Measurements from ENCODE around the gene NT5E.

NT5E gene

DNA sequence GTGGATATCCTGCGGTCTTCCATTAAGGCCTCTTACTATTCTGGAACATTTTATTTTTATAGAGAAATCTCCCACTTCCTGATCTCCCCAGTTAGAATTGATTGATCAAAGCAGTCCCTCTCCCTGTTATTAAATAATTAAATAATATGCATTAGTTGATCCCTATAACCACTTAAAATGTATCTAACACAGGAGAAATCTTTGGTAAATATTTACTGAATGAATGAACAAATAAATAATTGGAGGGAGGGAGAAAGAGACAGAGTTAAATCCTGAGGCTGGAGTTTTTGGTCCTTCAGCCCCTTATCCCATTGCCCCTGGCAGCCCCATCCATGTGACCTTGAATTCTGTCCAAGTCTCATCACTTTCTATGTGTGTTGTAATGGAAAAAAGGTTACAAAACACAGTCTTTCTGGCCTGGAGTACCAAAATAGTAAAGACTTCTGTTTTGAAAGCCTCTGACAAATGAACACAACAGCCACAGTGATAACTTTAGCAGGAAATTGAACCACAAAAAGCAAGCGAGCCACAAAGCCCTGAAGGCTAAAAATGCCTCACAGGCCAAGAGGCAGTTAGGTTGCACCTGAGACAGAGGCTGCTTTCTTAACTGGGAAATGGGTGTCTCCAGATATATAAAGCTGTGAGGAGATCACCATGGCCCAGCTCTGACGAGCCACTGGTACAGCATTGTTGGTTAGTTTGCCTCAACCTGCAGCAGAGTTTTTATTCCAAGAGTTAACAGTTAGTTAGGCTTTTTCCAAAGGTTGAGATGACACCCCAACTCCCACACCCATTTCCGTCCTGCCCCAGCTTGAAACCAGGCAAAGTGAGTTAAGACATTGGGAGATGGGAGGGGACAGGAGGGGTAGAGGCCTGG lies 11.3 kb downstream of the NT5E start:
- no peak for DNase-seq

- DNase-seq = no peak
Observed at GRCh38 chr6:85461798-85462170, 11.9 kb downstream of the NT5E start.

- DNase-seq = no peak
Observed at GRCh38 chr6:85462673-85463072, 12.8 kb downstream of the NT5E start.

GRCh38 chr6:85463621-85464259 lies 13.9 kb downstream of the NT5E start:
- no peak for DNase-seq

DNA sequence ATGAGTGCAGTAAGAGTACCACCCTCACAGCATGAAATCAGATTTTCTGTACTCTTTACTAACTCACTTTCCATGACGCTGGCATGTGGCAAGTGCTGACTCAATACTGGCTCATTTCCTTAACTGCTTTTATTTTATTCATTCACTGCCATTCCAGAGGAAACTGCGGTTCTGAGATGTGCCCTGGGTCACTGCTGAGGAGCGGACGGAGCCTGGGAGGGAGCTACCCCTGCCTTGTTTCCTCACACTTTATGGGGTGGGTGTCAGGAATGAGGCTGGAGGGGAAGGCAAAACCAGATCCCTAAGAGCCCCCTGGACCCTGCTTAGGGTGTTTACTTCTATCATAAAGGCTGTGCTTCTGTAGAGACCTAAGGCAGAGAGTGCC lies 14.4 kb downstream of the NT5E start:
- no peak for DNase-seq

DNA sequence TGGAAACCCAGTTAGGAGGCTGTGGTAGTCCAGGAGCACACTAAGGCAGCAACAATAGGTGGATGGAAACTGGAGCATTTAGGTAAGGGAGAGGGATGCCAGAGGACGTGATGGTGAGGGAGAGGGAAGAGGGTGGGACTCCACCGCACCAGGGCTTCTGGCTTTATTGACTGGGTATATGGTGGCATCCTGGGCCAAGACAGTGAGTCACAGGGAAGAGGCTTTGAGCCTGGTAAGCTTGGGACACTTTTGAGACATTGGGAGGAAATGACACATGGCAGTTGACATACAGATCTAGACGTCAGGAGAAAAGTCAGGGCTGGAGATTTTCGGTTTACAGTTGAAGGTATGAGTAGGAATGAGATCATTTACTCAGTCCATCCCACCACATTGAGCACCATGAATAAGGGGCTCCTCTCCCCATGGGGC lies 14.9 kb downstream of the NT5E start:
- DNase-seq = no peak

- no peak for DNase-seq
Observed at GRCh38 chr6:85465762-85466161, 15.9 kb downstream of the NT5E start.

- no peak for DNase-seq
Observed at GRCh38 chr6:85468326-85468725, 18.4 kb downstream of the NT5E start.

GRCh38 chr6:85469276-85470022 lies 19.6 kb downstream of the NT5E start:
- DNase-seq = no peak

DNA sequence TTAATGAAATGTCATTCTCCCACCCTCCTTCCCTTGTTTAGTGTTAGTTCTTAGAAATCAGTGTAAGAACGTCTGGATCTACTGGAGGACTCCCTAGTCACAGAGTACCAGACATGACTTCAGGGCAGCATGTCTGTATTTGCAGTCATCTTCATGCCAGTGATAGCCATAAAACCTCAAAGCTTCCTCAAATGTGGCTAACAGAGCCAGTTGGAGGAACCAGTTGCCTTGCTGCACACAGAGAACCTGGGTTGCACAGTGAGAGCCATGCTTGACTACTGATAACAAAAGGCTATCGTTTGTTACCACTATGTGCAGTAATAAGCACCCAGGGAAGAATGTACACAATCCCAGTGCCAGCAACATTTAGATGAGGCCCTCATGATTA lies 20.1 kb downstream of the NT5E start:
- peak; percentile 6 for DNase-seq

- no peak for DNase-seq
Observed at GRCh38 chr6:85472744-85473143, 22.9 kb downstream of the NT5E start.

- no peak for DNase-seq
Observed at GRCh38 chr6:85473748-85474147, 23.9 kb downstream of the NT5E start.

DNA sequence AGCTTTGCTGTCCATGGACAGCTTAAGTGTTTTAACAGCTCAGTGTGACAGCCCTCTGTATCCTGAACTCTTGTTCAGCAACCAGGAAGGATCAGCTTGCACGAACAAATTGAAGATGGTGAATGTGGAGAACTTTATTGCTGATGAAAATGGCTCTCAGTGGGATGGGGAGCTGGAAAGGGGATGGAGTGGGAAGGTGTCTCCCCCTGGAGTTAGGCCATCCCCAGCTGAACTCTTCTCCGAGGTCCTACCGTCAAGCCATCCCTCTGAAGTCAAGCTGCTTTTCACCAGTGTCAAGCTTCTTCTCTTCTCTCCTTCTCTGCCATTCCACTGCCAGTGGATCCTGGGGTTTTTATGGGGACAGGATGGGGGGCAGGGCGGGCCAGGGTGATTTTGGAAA lies 26.6 kb downstream of the NT5E start:
- DNase-seq = no peak

DNA sequence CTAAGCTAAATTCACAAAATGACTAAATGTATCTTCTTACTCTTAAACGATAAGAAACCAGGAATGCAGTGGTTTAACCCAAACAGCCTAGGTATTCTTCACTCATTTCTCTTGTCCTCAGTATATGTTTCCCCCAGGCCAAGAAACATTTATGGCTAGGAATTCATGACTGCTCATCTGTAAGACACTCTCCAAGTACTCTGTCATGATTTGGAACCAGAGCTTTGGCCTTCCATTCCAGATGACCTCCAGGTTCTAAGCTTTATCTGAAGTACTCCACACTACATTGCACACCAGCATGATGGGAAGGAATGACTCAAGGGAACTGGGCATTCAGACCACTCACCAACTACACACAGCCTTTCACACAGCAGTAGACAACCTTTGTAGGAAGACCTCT lies 29.3 kb downstream of the NT5E start:
- DNase-seq = no peak

DNA sequence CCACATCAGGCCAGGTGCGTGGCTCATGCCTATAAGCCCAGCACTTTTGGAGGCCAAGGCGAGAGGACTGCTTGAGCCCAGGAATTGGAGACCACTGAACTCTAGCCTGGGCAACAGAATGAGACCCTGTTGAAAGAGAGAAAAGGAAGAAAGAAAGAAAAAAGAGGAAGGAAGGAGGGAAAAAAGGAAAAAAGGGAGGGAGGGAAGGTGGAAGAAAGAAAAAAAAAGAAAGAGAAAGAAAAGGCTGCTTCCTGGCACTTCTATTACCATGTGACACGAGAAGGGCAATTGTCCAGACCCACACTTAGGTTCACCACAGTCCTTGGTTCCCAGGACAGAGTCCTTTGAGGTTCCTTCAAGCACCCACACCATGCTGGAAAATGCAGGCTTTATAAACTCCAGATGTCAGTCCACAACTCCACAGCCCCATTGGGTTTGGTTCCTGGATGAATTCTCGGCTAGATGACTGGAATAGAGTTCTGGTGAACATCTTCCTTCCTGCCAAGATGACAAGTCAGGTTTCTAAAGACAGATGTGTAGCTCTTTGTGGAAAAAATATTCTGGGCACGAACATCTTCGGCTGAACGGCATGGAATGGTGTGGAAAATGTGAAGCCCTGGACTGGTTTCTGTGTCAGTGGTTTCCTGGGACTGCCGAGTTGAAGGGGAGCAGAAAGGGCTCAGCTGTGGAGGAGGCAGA lies 32.5 kb downstream of the NT5E start:
- DNase-seq = no peak

DNA sequence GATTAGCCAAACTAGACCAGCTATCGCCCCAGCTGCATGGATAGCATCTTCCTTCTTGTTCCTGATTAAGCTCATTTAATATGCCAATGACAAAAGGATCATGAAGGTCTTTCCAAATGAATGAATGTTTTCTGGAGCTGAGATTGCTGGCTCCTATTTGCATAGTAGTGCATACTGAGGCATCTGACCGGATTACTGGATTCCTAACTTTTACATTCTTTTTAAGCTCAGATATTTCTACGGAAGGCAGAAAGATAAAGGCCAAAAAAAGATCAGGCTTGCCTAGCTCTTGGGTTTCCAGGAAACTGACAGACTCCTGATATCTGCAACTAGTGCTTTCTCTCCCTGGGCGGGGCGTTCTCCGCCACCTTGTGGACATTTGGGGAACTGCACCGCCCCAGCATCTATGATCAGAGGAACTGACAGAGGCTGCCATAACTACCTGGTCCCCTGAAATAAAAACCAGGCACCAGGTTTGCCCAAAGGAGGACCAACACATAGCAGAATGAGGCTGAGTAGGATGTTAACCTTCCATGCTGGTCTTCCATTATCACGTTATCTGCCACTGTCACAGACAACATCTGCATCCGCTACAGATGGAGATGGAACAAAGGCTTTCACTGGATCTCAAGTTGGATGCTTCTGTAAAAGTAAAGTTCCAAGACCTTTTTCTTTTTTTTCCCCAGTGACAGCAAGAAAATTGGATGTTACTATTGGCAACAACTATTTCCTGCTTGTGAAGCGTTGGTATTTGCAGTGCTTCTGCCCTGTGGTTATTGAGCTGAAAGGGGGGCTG lies 33.2 kb downstream of the NT5E start:
- DNase-seq = peak; percentile 41

DNA sequence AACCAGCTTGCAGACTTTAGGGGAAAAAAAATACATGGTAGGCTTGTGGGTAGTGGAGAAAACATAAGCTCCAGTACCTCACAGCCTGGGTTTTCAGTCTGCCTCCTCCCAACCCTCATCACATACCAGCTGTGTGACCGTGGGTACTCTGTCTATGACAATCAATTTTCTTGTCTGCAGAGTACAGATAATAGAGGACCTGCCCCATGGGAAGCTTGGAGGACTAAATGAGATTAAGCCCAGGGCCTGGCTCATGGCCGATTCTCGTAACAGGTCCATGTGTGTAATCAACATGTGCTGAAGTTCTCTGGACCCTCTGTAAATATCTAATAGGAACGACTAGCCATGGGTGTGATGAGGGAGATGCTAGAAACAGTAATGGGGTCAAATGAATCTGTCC lies 34.0 kb downstream of the NT5E start:
- DNase-seq = no peak

DNA sequence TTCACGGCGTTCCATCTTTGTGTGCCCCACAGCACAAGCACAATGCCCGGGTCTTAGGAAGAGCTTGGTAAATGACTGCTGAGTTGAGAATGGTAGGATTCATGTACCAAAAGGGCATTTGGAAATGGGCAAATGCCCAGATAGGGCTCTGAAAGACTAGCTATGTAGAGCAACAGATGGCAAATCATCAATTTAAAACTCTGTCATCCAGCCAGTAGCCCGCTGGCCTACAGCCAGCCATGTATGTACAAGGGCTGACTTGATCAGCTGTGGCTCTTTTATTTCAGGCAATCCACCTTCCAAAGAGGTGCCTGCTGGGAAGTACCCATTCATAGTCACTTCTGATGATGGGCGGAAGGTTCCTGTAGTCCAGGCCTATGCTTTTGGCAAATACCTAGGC lies 35.1 kb downstream of the NT5E start:
- no peak for DNase-seq

DNA sequence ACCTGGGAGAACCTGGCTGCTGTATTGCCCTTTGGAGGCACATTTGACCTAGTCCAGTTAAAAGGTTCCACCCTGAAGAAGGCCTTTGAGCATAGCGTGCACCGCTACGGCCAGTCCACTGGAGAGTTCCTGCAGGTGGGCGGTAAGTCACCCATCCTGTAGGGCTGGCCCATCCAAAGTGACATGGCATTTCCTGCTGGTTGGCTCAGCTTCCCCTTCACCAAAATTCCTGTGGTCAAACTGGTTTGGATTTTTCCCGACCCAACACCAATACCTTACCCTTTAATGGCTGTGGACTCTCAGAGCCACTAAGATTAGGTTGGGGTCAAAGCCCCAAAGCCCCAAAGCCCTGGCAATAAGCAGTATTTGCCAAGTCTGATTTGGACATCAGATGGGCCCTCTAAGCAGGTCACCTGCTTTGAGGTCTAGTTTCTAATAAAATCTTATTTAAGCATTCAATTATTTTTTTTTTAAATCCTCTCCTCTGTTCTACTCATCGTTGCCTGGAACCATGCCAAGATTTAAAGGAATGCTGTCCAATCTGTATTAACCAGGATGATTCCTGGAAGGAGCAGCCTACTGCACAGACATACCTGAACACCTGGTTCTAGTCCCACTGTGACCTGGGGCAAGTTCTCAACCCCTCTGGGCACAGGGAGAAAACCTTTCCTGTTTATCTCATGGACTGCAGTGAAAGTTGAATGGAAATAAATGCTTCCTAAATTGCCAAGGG lies 40.8 kb downstream of the NT5E start:
- DNase-seq = no peak

- DNase-seq = no peak
Observed at GRCh38 chr6:85493389-85493788, 43.5 kb downstream of the NT5E start.
